NCI-H1417 (cell line): ENCODE data around the gene UPF1.

ENCODE experiments used
- DNase-seq, 3 experiments: peaks; one replicate each; lab custom pipeline; 2025; lab: John Stamatoyannopoulos, UW

Gene UPF1

GRCh38 chr19:18857223-18857622 lies 25.5 kb downstream of the UPF1 start:
- DNase-seq, result no peak

GRCh38 chr19:18858906-18859646 lies 27.3 kb downstream of the UPF1 start:
- no peak for DNase-seq

GRCh38 chr19:18859676-18860301 lies 28.0 kb downstream of the UPF1 start:
- DNase-seq, result no peak

GRCh38 chr19:18860302-18860700 lies 28.5 kb downstream of the UPF1 start:
- no peak for DNase-seq

- no peak for DNase-seq
Measured at GRCh38 chr19:18860725-18861124, 29.0 kb downstream of the UPF1 start.

GRCh38 chr19:18861235-18861634 lies 29.5 kb downstream of the UPF1 start:
- DNase-seq, result no peak

- DNase-seq, result no peak
Measured at GRCh38 chr19:18861917-18862316, 30.2 kb downstream of the UPF1 start.

GRCh38 chr19:18862976-18863842 lies 31.4 kb downstream of the UPF1 start:
- no peak for DNase-seq

- DNase-seq, result no peak
Measured at GRCh38 chr19:18863843-18864362, 32.1 kb downstream of the UPF1 start.

- DNase-seq, result no peak
Measured at GRCh38 chr19:18865106-18865972, 33.6 kb downstream of the UPF1 start.

- no peak for DNase-seq
Measured at GRCh38 chr19:18865973-18866799, 34.4 kb downstream of the UPF1 start.

- DNase-seq, result no peak
Measured at GRCh38 chr19:18866800-18867123, 35.0 kb downstream of the UPF1 start.

- DNase-seq, result no peak
Measured at GRCh38 chr19:18867199-18867598, 35.4 kb downstream of the UPF1 start.

- DNase-seq, result no peak
Measured at GRCh38 chr19:18867751-18868150, 36.0 kb downstream of the UPF1 start.

GRCh38 chr19:18868380-18869022 lies 36.7 kb downstream of the UPF1 start:
- no peak for DNase-seq

- no peak for DNase-seq
Measured at GRCh38 chr19:18869023-18869618, 37.4 kb downstream of the UPF1 start.

- no peak for DNase-seq
Measured at GRCh38 chr19:18869781-18870530, 38.2 kb downstream of the UPF1 start.

GRCh38 chr19:18870531-18871172 lies 38.9 kb downstream of the UPF1 start:
- no peak for DNase-seq

- no peak for DNase-seq
Measured at GRCh38 chr19:18871543-18871942, 39.8 kb downstream of the UPF1 start.
